Regular cardiac myocyte (primary cell): ENCODE measurements around the gene CHN1. TPM values are rescaled to one million over a fixed set of nuclear protein-coding genes. Genes with fewer than 3 reads are reported as not detected.

Experiments used
- total RNA-seq: library from RNA; depleted of rRNA; stranded (reverse); fragments of >200 nt; gene quantifications from 2 replicates; pipeline ENCODE4 v1.2.3, GENCODE V29; 2014

Gene CHN1, protein sequence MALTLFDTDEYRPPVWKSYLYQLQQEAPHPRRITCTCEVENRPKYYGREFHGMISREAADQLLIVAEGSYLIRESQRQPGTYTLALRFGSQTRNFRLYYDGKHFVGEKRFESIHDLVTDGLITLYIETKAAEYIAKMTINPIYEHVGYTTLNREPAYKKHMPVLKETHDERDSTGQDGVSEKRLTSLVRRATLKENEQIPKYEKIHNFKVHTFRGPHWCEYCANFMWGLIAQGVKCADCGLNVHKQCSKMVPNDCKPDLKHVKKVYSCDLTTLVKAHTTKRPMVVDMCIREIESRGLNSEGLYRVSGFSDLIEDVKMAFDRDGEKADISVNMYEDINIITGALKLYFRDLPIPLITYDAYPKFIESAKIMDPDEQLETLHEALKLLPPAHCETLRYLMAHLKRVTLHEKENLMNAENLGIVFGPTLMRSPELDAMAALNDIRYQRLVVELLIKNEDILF
- 6.8 and 8.4 TPM in 2 replicates for total RNA-seq

DNA sequence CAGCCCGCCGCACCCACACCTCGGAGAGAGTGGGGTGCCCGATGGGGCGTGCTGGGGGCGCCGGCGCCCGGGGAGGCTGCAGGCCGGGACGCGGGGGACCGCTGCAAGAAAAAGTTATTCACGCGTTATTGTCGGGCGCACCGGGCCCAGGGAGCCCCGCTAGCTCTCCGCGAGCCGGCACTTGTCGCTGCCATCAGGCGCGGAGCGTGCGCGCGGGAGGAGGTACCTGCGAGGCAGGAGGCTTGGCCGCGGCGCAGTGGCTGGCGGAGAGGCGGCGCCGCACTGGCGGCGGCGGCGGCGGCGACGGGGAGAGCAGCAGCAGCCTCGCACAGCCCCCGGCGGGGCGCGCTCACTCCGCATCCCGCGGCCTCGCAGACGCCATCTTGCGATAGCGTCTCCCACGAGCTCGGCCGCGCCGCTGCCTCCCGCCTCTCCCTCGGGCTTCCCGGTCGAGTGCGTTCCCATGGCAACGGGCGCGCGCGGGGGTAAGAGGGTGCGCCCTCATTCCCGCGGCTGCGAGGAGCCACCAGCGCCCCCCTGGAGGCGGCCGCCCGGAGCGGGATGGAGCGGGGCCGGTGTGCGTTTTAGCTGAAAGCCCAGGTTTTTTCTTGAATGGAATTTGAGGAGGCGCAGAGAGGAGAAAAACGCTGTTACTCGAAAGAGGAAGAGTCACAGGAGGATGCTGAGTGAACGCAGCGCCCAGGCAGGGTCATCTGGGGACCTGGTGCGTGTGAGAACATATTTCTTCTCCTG, at the start of gene CHN1:
Gene CHN1 (minus strand): TSS at position 402 of the 753 bp plus-strand sequence. CDS start 469 bp downstream, outside the sequence.

DNA sequence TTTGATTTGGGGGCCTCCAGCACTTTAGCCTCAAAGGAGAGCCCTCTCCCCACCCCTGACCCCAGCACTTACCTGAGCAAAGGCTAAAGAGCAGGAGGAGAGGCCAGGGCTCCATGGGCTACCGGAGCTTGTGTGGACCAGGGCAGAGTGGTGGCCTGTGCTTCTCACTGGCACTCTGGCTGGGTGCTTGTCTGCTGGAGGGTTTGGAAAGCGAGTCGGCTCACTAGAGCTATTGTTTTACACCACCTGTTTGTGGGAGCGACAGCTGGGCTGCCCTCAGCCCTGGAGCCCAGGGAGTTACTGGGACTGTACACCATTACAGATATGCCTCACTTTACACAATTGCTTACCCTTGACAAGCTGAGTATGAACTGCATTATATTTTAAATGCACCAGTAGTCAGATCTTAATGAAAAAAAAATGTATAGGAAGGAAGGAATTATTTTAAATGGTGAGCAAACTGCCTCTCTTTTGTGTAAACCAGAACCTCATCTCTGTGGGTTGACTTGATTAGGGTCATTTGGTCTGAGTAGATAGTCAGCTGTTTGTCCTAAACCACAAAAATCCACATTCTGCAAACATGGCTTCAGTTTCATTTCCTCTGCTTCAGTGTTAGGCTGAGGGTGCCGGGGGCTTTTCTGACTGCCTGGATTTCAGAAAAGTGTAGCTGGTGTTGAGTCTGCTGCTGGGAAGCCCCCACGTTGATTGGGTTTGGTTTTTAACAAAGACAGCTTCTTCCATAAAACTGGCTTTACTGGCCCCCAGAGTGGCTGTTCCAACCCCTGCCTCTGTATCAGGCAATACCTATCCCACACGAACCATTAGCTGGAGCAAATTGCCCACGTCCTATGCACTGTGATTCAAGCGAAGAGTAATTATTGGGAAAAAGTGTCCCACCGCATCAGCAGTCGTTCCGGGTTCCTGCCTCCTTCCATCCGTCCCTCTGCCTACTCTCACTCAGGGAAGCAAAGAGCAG, 240.6 kb downstream of the CHN1 start, which contains the start of gene CHRNA1:
Gene CHRNA1 (minus strand): TSS at position 193 of the 976 bp plus-strand sequence. CDS start 78 bp downstream, at position 115.

Other genes starting within 250 kb of the CHN1 start
- 0.28 and 0.38 TPM in 2 replicates for gene CHRNA1, start 240.9 kb downstream of the CHN1 start, total RNA-seq
- 38.9 and 50.2 TPM in 2 replicates for gene ATF2, start 162.8 kb upstream of the CHN1 start, total RNA-seq
- gene ATP5MC3, start 176.3 kb upstream of the CHN1 start, total RNA-seq, result 89.9 and 196 TPM in 2 replicates